Measurements from ENCODE around the gene CABLES1.

DNA sequence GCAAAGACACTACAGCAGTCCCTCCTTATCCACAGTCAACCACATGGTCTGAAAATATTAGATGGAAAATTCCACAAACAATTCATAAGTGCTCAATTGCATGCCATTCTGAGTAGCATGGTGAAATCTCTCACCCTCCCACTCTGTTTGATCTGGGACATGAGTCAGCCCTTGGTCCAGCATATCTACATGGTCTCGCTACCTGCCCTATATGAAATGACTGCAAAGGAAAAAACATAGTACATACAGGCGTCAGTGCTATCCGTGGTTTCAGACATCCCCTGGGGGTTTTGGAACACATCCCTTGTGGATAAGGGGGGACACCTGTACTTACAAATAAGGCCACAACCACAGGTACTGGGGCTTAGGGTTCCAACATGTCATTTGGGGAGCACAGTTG, 73.7 kb downstream of the CABLES1 start:
- TF ChIP-seq KDM1A (IDR thresholded peaks at IDR 0.05; ENCODE audit: borderline replicate concordance, low read length) (no peak), POLR2A (IDR thresholded peaks at IDR 0.05; ENCODE audit: control extremely low read depth in 1 of 2, low read depth in 2 of 2, low read length in 2 of 2) (no peak), NRF1 (IDR thresholded peaks at IDR 0.05; ENCODE audit: low read depth, low read length) (no peak), CBX5 (IDR thresholded peaks at IDR 0.05; ENCODE audit: low read depth, low read length) (no peak), GABPA (IDR thresholded peaks at IDR 0.05; ENCODE audit: borderline replicate concordance, insufficient read depth, low read length) (no peak), YY1 (IDR thresholded peaks at IDR 0.05; ENCODE audit: low read depth, low read length) (no peak), CREB1 (IDR thresholded peaks at IDR 0.05) (no peak), RBBP5 (IDR thresholded peaks at IDR 0.05; ENCODE audit: borderline replicate concordance, low read depth, low read length) (no peak), EZH2 (IDR thresholded peaks at IDR 0.05; ENCODE audit: low read depth, low read length, severe bottlenecking) (no peak), RFX5 (IDR thresholded peaks at IDR 0.05; ENCODE audit: borderline replicate concordance, low read depth, low read length) (no peak)
- TF ChIP-seq, protein P1, sequence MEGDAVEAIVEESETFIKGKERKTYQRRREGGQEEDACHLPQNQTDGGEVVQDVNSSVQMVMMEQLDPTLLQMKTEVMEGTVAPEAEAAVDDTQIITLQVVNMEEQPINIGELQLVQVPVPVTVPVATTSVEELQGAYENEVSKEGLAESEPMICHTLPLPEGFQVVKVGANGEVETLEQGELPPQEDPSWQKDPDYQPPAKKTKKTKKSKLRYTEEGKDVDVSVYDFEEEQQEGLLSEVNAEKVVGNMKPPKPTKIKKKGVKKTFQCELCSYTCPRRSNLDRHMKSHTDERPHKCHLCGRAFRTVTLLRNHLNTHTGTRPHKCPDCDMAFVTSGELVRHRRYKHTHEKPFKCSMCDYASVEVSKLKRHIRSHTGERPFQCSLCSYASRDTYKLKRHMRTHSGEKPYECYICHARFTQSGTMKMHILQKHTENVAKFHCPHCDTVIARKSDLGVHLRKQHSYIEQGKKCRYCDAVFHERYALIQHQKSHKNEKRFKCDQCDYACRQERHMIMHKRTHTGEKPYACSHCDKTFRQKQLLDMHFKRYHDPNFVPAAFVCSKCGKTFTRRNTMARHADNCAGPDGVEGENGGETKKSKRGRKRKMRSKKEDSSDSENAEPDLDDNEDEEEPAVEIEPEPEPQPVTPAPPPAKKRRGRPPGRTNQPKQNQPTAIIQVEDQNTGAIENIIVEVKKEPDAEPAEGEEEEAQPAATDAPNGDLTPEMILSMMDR (IDR thresholded peaks at IDR 0.05; ENCODE audit: control extremely low read depth in 1 of 3, insufficient read depth in 1 of 3, low read depth in 1 of 3, low read length in 3 of 3): no peak
- TF ChIP-seq, protein P2, sequence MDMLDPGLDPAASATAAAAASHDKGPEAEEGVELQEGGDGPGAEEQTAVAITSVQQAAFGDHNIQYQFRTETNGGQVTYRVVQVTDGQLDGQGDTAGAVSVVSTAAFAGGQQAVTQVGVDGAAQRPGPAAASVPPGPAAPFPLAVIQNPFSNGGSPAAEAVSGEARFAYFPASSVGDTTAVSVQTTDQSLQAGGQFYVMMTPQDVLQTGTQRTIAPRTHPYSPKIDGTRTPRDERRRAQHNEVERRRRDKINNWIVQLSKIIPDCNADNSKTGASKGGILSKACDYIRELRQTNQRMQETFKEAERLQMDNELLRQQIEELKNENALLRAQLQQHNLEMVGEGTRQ (IDR thresholded peaks at IDR 0.05; ENCODE audit: low read length): no peak
